Large intestine (tissue), 3 donors: ENCODE results near the gene ASCC3. TPM values are rescaled to one million over a fixed set of nuclear protein-coding genes. Genes with fewer than 3 reads are reported as not detected.
"Not testable (repeated sequence)": the region's sequence is repeated elsewhere in the genome, so short reads cannot be mapped to it uniquely, and the experiment has no call there.

ENCODE experiments used
- DNase-seq, 2 donors: peaks; one replicate each; pipeline versions ENCODE4 v3.0.0 to v3.0.0-alpha.2; 2013
- H3K27ac ChIP-seq: one replicate; pipeline ENCODE4 v1.5.1; 2013; ENCODE audit warnings: low read length
- H3K27me3 ChIP-seq: 2 replicates; pipeline ENCODE4 v1.6.1; 2013; ENCODE audit warnings: low read length; ENCODE audit not compliant: control insufficient read depth, insufficient read depth
- H3K36me3 ChIP-seq: 2 replicates; pipeline ENCODE4 v1.6.1; 2013; ENCODE audit warnings: low read length; ENCODE audit not compliant: control insufficient read depth, insufficient read depth
- H3K4me1 ChIP-seq: one replicate; pipeline ENCODE4 v1.6.1; 2013; ENCODE audit warnings: low read length; ENCODE audit not compliant: control insufficient read depth, insufficient read depth
- H3K4me3 ChIP-seq: one replicate; pipeline ENCODE4 v1.5.1; 2013; ENCODE audit warnings: low read length
- H3K9me3 ChIP-seq: one replicate; pipeline ENCODE4 v1.6.1; 2013; ENCODE audit warnings: mild to moderate bottlenecking, low read depth, low read length, moderate library complexity; ENCODE audit not compliant: control insufficient read depth
- WGBS: methylation state at CpG from one replicate; pipeline ENCODE4 v1.1.5; 2013; ENCODE audit warnings: low lambda C conversion rate; ENCODE audit not compliant: insufficient coverage; 5-methylcytosine and 5-hydroxymethylcytosine counted together
- polyA plus RNA-seq: library from polyadenylated mRNA; unstranded; fragments of 120-200 nt; gene quantifications from one replicate; pipeline ENCODE4 v1.2.1, GENCODE V29; 2013

Gene ASCC3
- polyA plus RNA-seq, 1 donor: 25.8 TPM

- Histone ChIP-seq H3K4me1 (no peaks in the 10 kb centered on the region), H3K4me3 (no peak overlapping the region), H3K27ac (no peak overlapping the region), H3K27me3 (no peaks in the 10 kb centered on the region), H3K36me3 (peaks cover 2% of the 10 kb centered on the region), H3K9me3 (no peaks in the 10 kb centered on the region)
- WGBS: 0% methylated on average over 1 of the region's 1 CpG
- DNase-seq: no peak
Observed at GRCh38 chr6:100774681-100775080, 106.4 kb downstream of the ASCC3 start.

DNA sequence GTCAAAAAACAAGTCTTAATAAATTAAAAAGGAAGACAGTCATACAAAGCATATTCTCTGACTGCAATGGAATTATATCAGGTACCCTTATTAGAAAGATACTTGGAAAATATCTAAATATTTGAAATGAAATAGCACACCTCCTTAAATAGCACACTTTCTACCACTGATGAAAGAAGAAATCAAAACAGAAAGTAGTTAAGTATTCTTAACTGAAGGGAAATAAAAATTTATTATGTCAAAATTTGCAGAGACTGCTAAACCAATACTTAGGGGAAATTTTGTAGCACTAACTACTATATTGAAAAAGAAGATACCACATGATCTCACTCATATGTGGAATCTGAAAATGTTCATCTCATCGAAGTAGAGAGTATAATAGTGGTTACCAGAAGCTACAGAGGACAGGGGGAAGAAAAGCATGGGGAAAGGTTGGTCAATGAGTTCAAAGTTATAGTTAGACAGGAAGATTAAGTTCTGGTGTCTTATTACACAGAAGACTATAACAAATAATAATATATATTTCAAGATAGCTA is 112.2 kb downstream of the ASCC3 start:
- H3K27ac ChIP-seq: no peak overlapping the region
- no peaks in the 10 kb centered on the region for H3K27me3 ChIP-seq
- no peaks in the 10 kb centered on the region for H3K4me1 ChIP-seq
- H3K9me3 ChIP-seq: no peaks in the 10 kb centered on the region
- DNase-seq: no peak
- no CpG with 5 or more reads among the region's 1 CpG for WGBS
- peaks cover 14% of the 10 kb centered on the region for H3K36me3 ChIP-seq
- no peak overlapping the region for H3K4me3 ChIP-seq

GRCh38 chr6:100763617-100764241 is 117.4 kb downstream of the ASCC3 start:
- Histone ChIP-seq H3K4me3 (no peak overlapping the region), H3K27ac (no peak overlapping the region), H3K27me3 (no peaks in the 10 kb centered on the region), H3K36me3 (peaks cover 22% of the 10 kb centered on the region), H3K9me3 (no peaks in the 10 kb centered on the region), H3K4me1 (no peaks in the 10 kb centered on the region)
- no CpG with 5 or more reads among the region's 2 CpGs for WGBS
- DNase-seq: no peak

- no CpG with 5 or more reads among the region's 2 CpGs for WGBS
Observed at GRCh38 chr6:100761841-100762240, 119.3 kb downstream of the ASCC3 start.

GRCh38 chr6:100758386-100758785 is 122.7 kb downstream of the ASCC3 start:
- H3K4me1 ChIP-seq, H3K27ac ChIP-seq, H3K27me3 ChIP-seq, DNase-seq, H3K36me3 ChIP-seq, H3K9me3 ChIP-seq, H3K4me3 ChIP-seq: not testable (repeated sequence)
- WGBS: no CpG with 5 or more reads among the region's 1 CpG

More at GRCh38 chr6:100761841-100762240, 119.3 kb downstream of the ASCC3 start:
- Histone ChIP-seq H3K27ac (no peak overlapping the region), H3K36me3 (peaks cover 22% of the 10 kb centered on the region), H3K27me3 (no peaks in the 10 kb centered on the region), H3K4me1 (no peaks in the 10 kb centered on the region), H3K9me3 (no peaks in the 10 kb centered on the region), H3K4me3 (no peak overlapping the region)
- no peak for DNase-seq

- peaks cover 7% of the 10 kb centered on the region for H3K36me3 ChIP-seq
- peaks cover 3% of the 10 kb centered on the region for H3K9me3 ChIP-seq
- no peak overlapping the region for H3K27ac ChIP-seq
- no peak for DNase-seq
- no peaks in the 10 kb centered on the region for H3K27me3 ChIP-seq
- H3K4me3 ChIP-seq: no peak overlapping the region
- no peaks in the 10 kb centered on the region for H3K4me1 ChIP-seq
- WGBS: no CpG with 5 or more reads among the region's 3 CpGs
Observed at GRCh38 chr6:100753421-100753820, 127.7 kb downstream of the ASCC3 start.

- no CpG with 5 or more reads among the region's 3 CpGs for whole genome bisulfite sequencing
- DNase-seq: peak in 1 of 2 donors; percentile 35
Observed at GRCh38 chr6:100751590-100751989, 129.5 kb downstream of the ASCC3 start.

DNA sequence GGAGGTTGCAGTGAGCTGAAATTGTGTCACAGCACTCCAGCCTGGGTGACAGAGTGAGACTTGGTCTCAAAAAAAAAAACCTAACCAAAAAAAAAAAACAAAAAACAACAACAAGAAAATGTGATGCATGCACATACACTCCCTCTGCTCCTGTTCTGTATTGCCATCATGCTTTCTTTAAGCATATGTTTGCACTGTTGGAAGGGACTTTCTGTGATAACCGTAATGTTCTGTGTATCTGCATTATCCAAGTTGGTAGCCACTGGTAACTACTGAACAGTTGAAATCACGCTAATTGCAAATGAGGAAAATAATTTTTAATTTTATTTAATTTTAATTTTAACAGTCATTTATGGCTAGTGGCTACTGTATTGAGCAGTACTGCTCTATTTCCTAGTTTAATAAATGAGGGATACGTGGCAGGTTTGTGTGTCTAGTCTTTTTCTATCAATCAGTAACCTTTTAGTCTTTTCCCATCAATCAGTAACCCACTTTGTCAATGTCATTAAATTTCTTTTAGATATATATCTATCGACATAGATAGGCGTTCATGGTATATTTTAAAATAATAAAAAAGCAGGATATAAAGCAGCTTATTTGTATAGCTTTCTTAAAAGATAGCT is 135.6 kb downstream of the ASCC3 start:
- no peak for DNase-seq
- 33% methylated on average over 3 of the region's 5 CpGs for WGBS

More at GRCh38 chr6:100751590-100751989, 129.5 kb downstream of the ASCC3 start:
- H3K27ac ChIP-seq: no peak overlapping the region
- no peaks in the 10 kb centered on the region for H3K27me3 ChIP-seq
- no peaks in the 10 kb centered on the region for H3K4me1 ChIP-seq
- H3K36me3 ChIP-seq: peaks cover 7% of the 10 kb centered on the region
- no peak overlapping the region for H3K4me3 ChIP-seq
- H3K9me3 ChIP-seq: peaks cover 3% of the 10 kb centered on the region

DNA sequence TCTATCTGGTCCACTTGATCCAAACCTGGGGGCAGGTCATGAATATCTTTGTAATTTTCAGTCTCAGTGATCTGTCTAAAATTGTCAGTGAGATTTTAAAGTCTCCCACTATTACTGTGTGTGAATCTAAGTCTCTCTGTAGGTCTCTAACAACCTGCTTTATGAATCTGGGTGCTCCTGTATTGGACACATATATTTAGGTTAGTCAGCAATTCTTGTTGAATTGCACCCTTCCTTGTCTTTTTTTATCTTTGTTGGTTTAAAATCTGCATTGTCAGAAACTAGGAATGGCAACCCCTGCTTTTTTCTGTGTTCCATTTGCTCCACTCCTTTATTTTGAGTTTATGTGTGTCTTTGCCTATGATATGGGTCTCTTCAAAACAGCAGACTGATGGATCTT is 140.7 kb downstream of the ASCC3 start:
- Histone ChIP-seq H3K27ac (no peak overlapping the region), H3K4me3 (no peak overlapping the region), H3K27me3 (no peaks in the 10 kb centered on the region), H3K36me3 (peaks cover 8% of the 10 kb centered on the region), H3K4me1 (peaks cover 3% of the 10 kb centered on the region), H3K9me3 (peaks cover 5% of the 10 kb centered on the region)
- no peak for DNase-seq

More for the DNA sequence above, 135.6 kb downstream of the ASCC3 start:
- Histone ChIP-seq H3K27me3 (no peaks in the 10 kb centered on the region), H3K9me3 (no peaks in the 10 kb centered on the region), H3K4me3 (no peak overlapping the region), H3K27ac (no peak overlapping the region), H3K4me1 (peaks cover 3% of the 10 kb centered on the region), H3K36me3 (peaks cover 10% of the 10 kb centered on the region)

DNA sequence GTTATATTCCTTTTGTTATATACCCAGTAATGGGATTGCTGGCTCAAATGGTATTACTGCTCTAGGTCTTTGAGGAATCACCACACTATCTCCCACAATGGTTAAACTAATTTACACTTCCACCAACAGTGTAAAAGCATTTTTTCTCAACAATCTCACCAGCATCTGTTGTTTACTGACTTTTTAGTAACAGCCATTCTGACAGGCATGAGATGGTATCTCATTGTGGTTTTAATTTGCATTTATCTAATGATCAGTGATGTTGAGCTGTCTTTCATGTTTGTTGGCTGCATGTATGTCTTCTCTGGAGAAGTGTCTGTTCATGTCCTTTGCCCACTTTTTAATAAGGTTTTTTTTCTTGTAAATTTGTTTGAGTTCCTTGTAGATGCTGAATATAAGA is 143.4 kb downstream of the ASCC3 start:
- H3K27me3 ChIP-seq, H3K27ac ChIP-seq, DNase-seq, H3K4me1 ChIP-seq, H3K36me3 ChIP-seq, H3K4me3 ChIP-seq, H3K9me3 ChIP-seq: not testable (repeated sequence)

GRCh38 chr6:100731411-100731810 is 149.7 kb downstream of the ASCC3 start:
- no peak overlapping the region for H3K27ac ChIP-seq
- DNase-seq: no peak
- no peaks in the 10 kb centered on the region for H3K27me3 ChIP-seq
- H3K9me3 ChIP-seq: no peaks in the 10 kb centered on the region
- no peak overlapping the region for H3K4me3 ChIP-seq
- H3K36me3 ChIP-seq: no peaks in the 10 kb centered on the region
- WGBS: no CpG with 5 or more reads among the region's 5 CpGs
- H3K4me1 ChIP-seq: no peaks in the 10 kb centered on the region
